Stomach (tissue), 9 donors: ENCODE results near the gene ERN1. TPM values are rescaled to one million over a fixed set of nuclear protein-coding genes. Genes with fewer than 3 reads are reported as not detected.

Source experiments
- DNase-seq, 2 donors: peaks; one replicate each; pipeline versions ENCODE4 v3.0.0 to v3.0.0-alpha.2; 2013 to 2019
- H3K27ac ChIP-seq, 5 donors: fragments of 200-600 bp in 4 of 5; sonication (generic) in 4 of 5; one replicate each; pipeline ENCODE4 v1.5.1; 2013 to 2019; ENCODE audit warnings: mild to moderate bottlenecking in 1 of 5, moderate library complexity in 1 of 5
- H3K27me3 ChIP-seq, 3 donors: fragments of 200-600 bp; sonication (generic); one replicate each; pipeline ENCODE4 v1.5.1; 2017 to 2019; ENCODE audit warnings: mixed run types in 1 of 3
- H3K36me3 ChIP-seq, 4 donors: fragments of 200-600 bp; sonication (generic); 1 replicate in 3 of 4; 2 replicates in 1 of 4; pipeline ENCODE4 v1.5.1; 2016 to 2019
- H3K4me1 ChIP-seq, 4 donors: fragments of 200-600 bp; sonication (generic); one replicate each; pipeline ENCODE4 v1.5.1; 2016 to 2019
- H3K4me3 ChIP-seq, 4 donors: fragments of 200-600 bp; sonication (generic) in 3 of 4; one replicate each; pipeline ENCODE4 v1.5.1; 2016 to 2019; ENCODE audit warnings: mild to moderate bottlenecking in 1 of 4
- H3K9me3 ChIP-seq, 4 donors: fragments of 200-600 bp; sonication (generic); one replicate each; pipeline ENCODE4 v1.5.1; 2016 to 2019
- EP300 ChIP-seq: sonication (generic); formaldehyde crosslinking; IDR thresholded peaks from one replicate; pipeline ENCODE4 v1.6.1; 2017; ENCODE audit warnings: antibody characterized with exemption
- POLR2A ChIP-seq, 4 donors: fragments of 450-650 bp; IDR thresholded peaks; one replicate each; pipeline ENCODE4 v1.6.1; 2016; ENCODE audit warnings: antibody characterized with exemption in 4 of 4, control low read depth in 2 of 4, mild to moderate bottlenecking in 1 of 4, moderate library complexity in 1 of 4
- POLR2AphosphoS5 ChIP-seq, 3 donors: sonication (generic); formaldehyde crosslinking; IDR thresholded peaks; one replicate each; pipeline ENCODE4 v1.6.1; 2016; ENCODE audit warnings: antibody characterized with exemption in 3 of 3
- WGBS, 5 donors: extraction: QIAGEN DNeasy Blood & Tissue Kit in 3 of 5; methylation state at CpG; one replicate each; pipeline versions ENCODE4 v1.1.5 to v1.1.7; 2013 to 2018; 5-methylcytosine and 5-hydroxymethylcytosine counted together
- intact Hi-C: fragments of 100-400 bp; cut with DNase I; formaldehyde crosslinking; loops from one replicate; pipeline ENCODE4 v1.15.1; 2023; ENCODE audit warnings: low total_unique reads
- polyA plus RNA-seq, 3 donors: library from polyadenylated mRNA; stranded (reverse); fragments of 200-250 nt; gene quantifications; one replicate each; pipeline ENCODE4 v1.2.3, GENCODE V29; 2013
- total RNA-seq, 5 donors: library from RNA; depleted of rRNA; stranded (reverse); fragments of >200 nt; gene quantifications; one replicate each; pipeline versions ENCODE4 v1.1.0 to v1.2.3, GENCODE V29; 2014 to 2016
- TF ChIP-seq, protein P1 (sequence below), 7 experiments: fragments of 450-650 bp in 4 of 7; fragments of 200-600 bp in 3 of 7; sonication (generic) in 3 of 7; IDR thresholded peaks; one replicate each; pipeline ENCODE4 v1.5.1; 2016 to 2019; ENCODE audit warnings: antibody characterized with exemption in 7 of 7, control low read depth in 2 of 7, mild to moderate bottlenecking in 1 of 7
- donor health status: healthy with polysubstance abuse.
- donor health status: Bipolar disorder and iron deficiency.
- donor health status: healthy.

Gene ERN1
- total and polyA plus RNA-seq, 8 donors, result 4.1 to 76.4 (median 28.0) TPM

DNA sequence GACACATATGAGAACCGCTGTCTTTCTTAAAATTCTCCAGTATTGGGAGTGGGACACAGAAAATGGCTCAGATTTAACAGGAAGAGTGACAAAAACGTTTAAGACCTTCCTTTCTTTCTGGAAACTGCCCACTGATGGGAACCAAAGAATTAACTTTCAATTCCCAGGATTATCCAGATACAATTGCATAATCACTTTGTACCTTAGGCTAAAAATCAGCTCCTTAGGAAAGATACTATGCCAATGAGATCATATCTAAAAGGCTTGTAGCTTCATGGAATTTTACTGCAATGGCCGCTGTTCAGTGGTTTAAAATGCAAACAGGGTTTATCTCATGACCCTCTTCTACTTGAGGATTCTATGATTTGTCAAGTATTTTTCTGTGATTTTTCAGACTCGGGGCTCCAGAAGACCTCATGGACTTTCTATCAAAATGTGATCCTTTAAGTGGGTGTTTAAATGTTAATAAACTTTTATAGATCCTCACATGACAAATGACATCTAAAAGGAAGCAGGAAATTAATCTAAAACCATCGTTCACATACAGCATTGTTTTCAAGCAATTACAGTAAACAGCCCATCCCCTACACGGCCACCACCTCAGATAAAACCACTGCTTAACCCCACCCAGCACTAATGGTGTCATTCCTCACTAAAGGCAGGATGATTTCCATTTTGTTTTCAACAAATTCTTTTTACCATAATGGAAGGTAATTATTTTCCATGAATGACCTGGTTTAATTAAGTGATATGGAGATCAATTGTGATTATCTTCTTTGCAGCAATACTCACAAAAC lies 31.6 kb upstream of the ERN1 start:
- peaks cover 21 to 41% (median 32%) of the 10 kb centered on the region in 4 donors for H3K4me1 ChIP-seq
- no peaks in the 10 kb centered on the region for H3K27me3 ChIP-seq
- 71 to 76% (median 72%) methylated on average over 6 of the region's 6 CpGs for WGBS, 5 donors
- no peak overlapping the region for H3K27ac ChIP-seq
- intact Hi-C loops, result no loop called here
- no peak for DNase-seq
- H3K36me3 ChIP-seq, result peaks cover 0 to 35% (median 21%) of the 10 kb centered on the region in 4 donors
- H3K9me3 ChIP-seq, result no peaks in the 10 kb centered on the region
- no peak for TF ChIP-seq POLR2AphosphoS5 (IDR thresholded peaks at IDR 0.05)
- no peak for TF ChIP-seq POLR2A (IDR thresholded peaks at IDR 0.05)
- TF ChIP-seq, protein P1, sequence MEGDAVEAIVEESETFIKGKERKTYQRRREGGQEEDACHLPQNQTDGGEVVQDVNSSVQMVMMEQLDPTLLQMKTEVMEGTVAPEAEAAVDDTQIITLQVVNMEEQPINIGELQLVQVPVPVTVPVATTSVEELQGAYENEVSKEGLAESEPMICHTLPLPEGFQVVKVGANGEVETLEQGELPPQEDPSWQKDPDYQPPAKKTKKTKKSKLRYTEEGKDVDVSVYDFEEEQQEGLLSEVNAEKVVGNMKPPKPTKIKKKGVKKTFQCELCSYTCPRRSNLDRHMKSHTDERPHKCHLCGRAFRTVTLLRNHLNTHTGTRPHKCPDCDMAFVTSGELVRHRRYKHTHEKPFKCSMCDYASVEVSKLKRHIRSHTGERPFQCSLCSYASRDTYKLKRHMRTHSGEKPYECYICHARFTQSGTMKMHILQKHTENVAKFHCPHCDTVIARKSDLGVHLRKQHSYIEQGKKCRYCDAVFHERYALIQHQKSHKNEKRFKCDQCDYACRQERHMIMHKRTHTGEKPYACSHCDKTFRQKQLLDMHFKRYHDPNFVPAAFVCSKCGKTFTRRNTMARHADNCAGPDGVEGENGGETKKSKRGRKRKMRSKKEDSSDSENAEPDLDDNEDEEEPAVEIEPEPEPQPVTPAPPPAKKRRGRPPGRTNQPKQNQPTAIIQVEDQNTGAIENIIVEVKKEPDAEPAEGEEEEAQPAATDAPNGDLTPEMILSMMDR (IDR thresholded peaks at IDR 0.05), result no peak
- no peak overlapping the region for H3K4me3 ChIP-seq

DNA sequence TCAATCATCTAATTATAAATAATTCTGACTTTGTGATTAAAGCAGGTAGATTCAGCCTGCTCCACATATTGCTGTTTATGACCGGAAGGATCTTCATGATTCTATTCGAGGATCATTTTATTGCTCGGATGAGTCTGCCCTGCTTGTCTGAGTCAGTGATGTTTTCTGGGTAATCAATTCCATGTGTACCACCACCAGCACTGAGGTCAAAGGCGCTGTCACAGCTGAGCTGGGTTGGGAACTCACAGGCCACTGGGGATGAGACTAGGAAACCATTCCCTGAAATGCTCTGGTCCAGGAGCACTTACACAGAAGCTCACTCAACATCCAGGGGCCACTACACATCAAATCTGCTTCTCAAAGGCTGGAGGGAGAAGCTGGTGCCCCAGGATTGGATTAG lies 30.4 kb upstream of the ERN1 start:
- TF ChIP-seq, protein P1 (IDR thresholded peaks at IDR 0.05), result no peak
- Histone ChIP-seq H3K36me3 (peaks cover 0 to 26% (median 14%) of the 10 kb centered on the region in 4 donors), H3K27ac (no peak overlapping the region), H3K27me3 (no peaks in the 10 kb centered on the region), H3K4me1 (peaks cover 30 to 49% (median 42%) of the 10 kb centered on the region in 4 donors), H3K9me3 (no peaks in the 10 kb centered on the region), H3K4me3 (no peak overlapping the region)
- 96 to 99% (median 97%) methylated on average over 4 of the region's 4 CpGs for WGBS, 5 donors
- intact Hi-C loops, result no loop called here
- no peak for DNase-seq

DNA sequence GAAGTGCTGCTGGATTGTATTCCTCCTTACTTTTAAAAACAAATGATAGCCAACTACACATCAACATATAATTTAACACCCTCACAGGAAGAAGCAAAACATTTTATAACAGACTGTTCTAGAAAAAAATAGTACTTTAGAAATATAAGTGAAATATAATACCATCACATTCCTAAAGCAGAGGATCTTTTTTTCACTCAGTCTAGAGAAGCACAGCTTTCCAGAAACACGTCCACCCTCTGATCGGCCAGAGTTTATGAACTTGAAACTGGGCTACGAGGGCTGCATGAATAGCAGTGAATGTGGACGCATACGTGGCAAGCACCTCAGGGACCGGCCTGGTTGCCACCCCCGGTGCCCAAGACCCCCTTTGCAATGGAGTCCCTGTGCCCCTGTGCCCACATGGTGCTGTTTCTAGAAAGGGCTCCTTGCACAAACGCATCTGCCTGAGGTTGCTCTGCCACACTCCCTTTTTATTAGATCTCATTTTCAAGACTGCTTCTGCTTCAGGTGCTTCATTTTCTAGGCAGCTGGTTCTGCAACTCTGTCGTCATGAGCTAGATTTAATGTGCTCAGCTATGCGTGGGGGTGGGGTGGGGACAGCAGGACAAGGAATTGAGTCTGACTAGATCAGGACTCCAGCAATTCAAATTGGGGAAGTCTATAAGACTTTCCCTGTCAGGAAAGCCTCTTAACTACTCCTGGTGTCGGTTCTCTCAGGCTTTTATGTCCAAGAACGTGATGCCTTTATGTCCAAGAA lies 29.1 kb upstream of the ERN1 start:
- H3K4me1 ChIP-seq, result peaks cover 22 to 50% (median 40%) of the 10 kb centered on the region in 4 donors
- intact Hi-C loops, result loop anchor here (10.0 kb wide), 1 partner anchor 106 kb away; the partner anchor contains the start of gene TEX2

DNA sequence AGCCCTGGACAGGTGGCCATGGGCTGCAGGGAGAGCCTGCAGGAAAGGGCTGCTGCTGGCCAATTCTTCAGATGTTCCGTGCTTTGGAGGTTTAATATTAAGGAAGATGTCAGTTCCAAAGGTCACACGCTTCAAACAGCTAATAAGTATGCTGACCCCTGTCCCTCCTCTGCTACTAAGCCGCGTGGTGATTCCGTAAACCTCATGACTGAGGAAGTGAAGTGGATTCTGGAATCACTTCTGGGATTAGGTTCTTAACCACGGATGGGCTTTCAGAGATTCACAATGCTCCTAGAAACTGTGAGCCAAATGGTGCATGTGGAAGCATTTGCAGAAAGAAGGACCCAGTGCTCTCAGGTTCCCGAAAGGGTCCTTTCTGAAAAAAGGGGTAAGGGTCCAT lies 28.5 kb upstream of the ERN1 start:
- H3K27ac ChIP-seq, result no peak overlapping the region
- DNase-seq, result no peak
- intact Hi-C loops, result loop anchor here (10.0 kb wide), 1 partner anchor 106 kb away; the partner anchor contains the start of gene TEX2
- H3K4me3 ChIP-seq, result no peak overlapping the region
- WGBS, 5 donors, result 64 to 75% (median 68%) methylated on average over 7 of the region's 7 CpGs
- peaks cover 0 to 30% (median 19%) of the 10 kb centered on the region in 4 donors for H3K36me3 ChIP-seq
- H3K27me3 ChIP-seq, result no peaks in the 10 kb centered on the region
- H3K4me1 ChIP-seq, result peaks cover 19 to 49% (median 39%) of the 10 kb centered on the region in 4 donors
- no peaks in the 10 kb centered on the region for H3K9me3 ChIP-seq
- TF ChIP-seq EP300 (no peak), POLR2A (IDR thresholded peaks at IDR 0.05) (no peak), POLR2AphosphoS5 (IDR thresholded peaks at IDR 0.05) (no peak)
- TF ChIP-seq, protein P1 (IDR thresholded peaks at IDR 0.05), result no peak

More for the DNA sequence above, 29.1 kb upstream of the ERN1 start:
- Histone ChIP-seq H3K9me3 (no peaks in the 10 kb centered on the region), H3K27ac (no peak overlapping the region), H3K36me3 (peaks cover 0 to 24% (median 14%) of the 10 kb centered on the region in 4 donors), H3K27me3 (no peaks in the 10 kb centered on the region), H3K4me3 (no peak overlapping the region)
- peak in 1 of 2 donors; percentile 63 for DNase-seq
- WGBS, 5 donors, result 81 to 88% (median 86%) methylated on average over 12 of the region's 12 CpGs
- TF ChIP-seq EP300 (no peak), POLR2AphosphoS5 (IDR thresholded peaks at IDR 0.05) (no peak), POLR2A (IDR thresholded peaks at IDR 0.05) (no peak)
- TF ChIP-seq, protein P1 (IDR thresholded peaks at IDR 0.05), result no peak
